ENCODE results near the gene LCE1B.

DNA sequence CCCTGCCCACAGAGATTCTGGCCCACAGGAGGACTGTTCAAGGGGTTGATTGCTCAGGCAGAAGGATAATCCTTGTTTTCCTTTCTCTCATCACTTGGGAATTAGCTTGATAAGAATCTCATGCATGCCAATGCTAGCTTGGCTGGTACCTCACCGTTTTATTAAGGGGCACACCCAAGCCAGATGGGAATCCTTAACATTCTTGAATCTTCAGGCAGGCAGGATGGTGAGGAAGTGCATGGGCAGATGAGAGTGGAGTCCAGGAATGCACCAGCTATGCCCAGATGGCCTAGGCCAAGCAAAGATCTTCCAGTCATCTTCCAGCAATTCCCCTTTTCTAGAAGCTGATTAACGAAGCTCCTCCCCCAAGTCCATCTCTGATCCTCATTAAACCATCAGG lies 43.9 kb downstream of the LCE1B start:
- TF ChIP-seq, protein P1, sequence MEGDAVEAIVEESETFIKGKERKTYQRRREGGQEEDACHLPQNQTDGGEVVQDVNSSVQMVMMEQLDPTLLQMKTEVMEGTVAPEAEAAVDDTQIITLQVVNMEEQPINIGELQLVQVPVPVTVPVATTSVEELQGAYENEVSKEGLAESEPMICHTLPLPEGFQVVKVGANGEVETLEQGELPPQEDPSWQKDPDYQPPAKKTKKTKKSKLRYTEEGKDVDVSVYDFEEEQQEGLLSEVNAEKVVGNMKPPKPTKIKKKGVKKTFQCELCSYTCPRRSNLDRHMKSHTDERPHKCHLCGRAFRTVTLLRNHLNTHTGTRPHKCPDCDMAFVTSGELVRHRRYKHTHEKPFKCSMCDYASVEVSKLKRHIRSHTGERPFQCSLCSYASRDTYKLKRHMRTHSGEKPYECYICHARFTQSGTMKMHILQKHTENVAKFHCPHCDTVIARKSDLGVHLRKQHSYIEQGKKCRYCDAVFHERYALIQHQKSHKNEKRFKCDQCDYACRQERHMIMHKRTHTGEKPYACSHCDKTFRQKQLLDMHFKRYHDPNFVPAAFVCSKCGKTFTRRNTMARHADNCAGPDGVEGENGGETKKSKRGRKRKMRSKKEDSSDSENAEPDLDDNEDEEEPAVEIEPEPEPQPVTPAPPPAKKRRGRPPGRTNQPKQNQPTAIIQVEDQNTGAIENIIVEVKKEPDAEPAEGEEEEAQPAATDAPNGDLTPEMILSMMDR (IDR thresholded peaks at IDR 0.05), result no peak
- no peak for TF ChIP-seq EP300 (IDR thresholded peaks at IDR 0.05)

Data from ovary (tissue), 3 donors.